B cell (primary cell): ENCODE results near the gene GAB3. TPM values are rescaled to one million over a fixed set of nuclear protein-coding genes. Genes with fewer than 3 reads are reported as not detected.

Experiments
- ATAC-seq: fragments of 200-7000 bp; cut with Tn5 transposase; one replicate; pipeline ENCODE4 v1.10.0; 2021; ENCODE audit warnings: low read depth, mild to moderate bottlenecking, moderate number of reproducible peaks, moderate library complexity
- CTCF ChIA-PET: fragments of 350-600 bp; sonication (Branson Sonifier 250); formaldehyde crosslinking; loops from one replicate; lab custom pipeline; 2021; ENCODE audit warnings: antibody characterized with exemption, inconsistent platforms; lab: Charles Lee
- POLR2A ChIA-PET: fragments of 350-600 bp; sonication (Branson Sonifier 250); formaldehyde crosslinking; loops from one replicate; lab custom pipeline; 2021; ENCODE audit warnings: antibody characterized with exemption; lab: Charles Lee
- DNase-seq: peaks from one replicate; pipeline ENCODE4 v3.0.0; 2013
- H2AFZ ChIP-seq: 2 replicates; pipeline ENCODE4 v1.6.1; 2012; ENCODE audit warnings: mild to moderate bottlenecking, low read depth, low read length; ENCODE audit not compliant: insufficient read depth, poor library complexity, severe bottlenecking
- H3K27ac ChIP-seq, 2 donors: 1 replicate in 1 of 2; 2 replicates in 1 of 2; pipeline ENCODE4 v1.5.1; 2012 to 2013; ENCODE audit warnings: low read length in 2 of 2, mild to moderate bottlenecking in 2 of 2, moderate library complexity in 1 of 2
- H3K27me3 ChIP-seq, 4 experiments: fragments of 200-600 bp in 1 of 4; sonication (generic) in 1 of 4; replicated peaks in 1 of 4; 1 replicate in 2 of 4; 2 replicates in 2 of 4; pipeline versions ENCODE4 v1.6.1 to v1.7.0; 2013 to 2016; ENCODE audit warnings: low read length in 3 of 4, mild to moderate bottlenecking in 2 of 4, mixed read lengths in 1 of 4, moderate library complexity in 1 of 4; ENCODE audit not compliant: insufficient read depth in 4 of 4, control insufficient read depth in 3 of 4; ENCODE audit errors: control extremely low read depth in 1 of 4
- H3K36me3 ChIP-seq, 2 experiments: replicated peaks in 1 of 2; 1 replicate in 1 of 2; 2 replicates in 1 of 2; pipeline versions ENCODE4 v1.6.1 to v1.7.1; 2013; ENCODE audit warnings: low read length in 1 of 2; ENCODE audit not compliant: insufficient read depth in 2 of 2, control insufficient read depth in 1 of 2; ENCODE audit errors: control extremely low read depth in 1 of 2, extremely low read depth in 1 of 2
- H3K4me1 ChIP-seq, 2 donors: fragments of 200-600 bp in 1 of 2; sonication (generic) in 1 of 2; 1 replicate in 1 of 2; 2 replicates in 1 of 2; pipeline versions ENCODE4 v1.5.1 to v1.6.1; 2013 to 2017; ENCODE audit warnings: low read length in 2 of 2; ENCODE audit not compliant: control insufficient read depth in 2 of 2, insufficient read depth in 2 of 2
- H3K4me2 ChIP-seq: replicated peaks from 2 replicates; pipeline ENCODE3; 2012; ENCODE audit warnings: mild to moderate bottlenecking, low read depth, low read length; ENCODE audit not compliant: poor library complexity, severe bottlenecking
- H3K4me3 ChIP-seq, 5 experiments: fragments of 200-600 bp in 1 of 5; sonication (generic) in 1 of 5; 1 replicate in 3 of 5; 2 replicates in 2 of 5; pipeline versions ENCODE4 v1.5.1 to v1.7.0; 2011 to 2016; ENCODE audit warnings: low read length in 4 of 5, mild to moderate bottlenecking in 4 of 5, low read depth in 2 of 5, control low read depth in 1 of 5, moderate library complexity in 1 of 5; ENCODE audit not compliant: insufficient read depth in 1 of 5; ENCODE audit errors: control extremely low read depth in 1 of 5, extremely low read depth in 1 of 5
- H3K79me2 ChIP-seq: fragments of 200-600 bp; sonication (generic); one replicate; pipeline ENCODE4 v1.6.0; 2016; ENCODE audit warnings: low read length; ENCODE audit not compliant: control insufficient read depth, insufficient read depth
- H3K9ac ChIP-seq: fragments of 200-600 bp; sonication (generic); 2 replicates; pipeline ENCODE4 v1.6.1; 2017; ENCODE audit warnings: mild to moderate bottlenecking, low read length, moderate library complexity
- H3K9me3 ChIP-seq, 3 donors: one replicate each; pipeline versions ENCODE4 v1.6.1 to v1.7.1; 2013; ENCODE audit warnings: low read length in 2 of 3; ENCODE audit not compliant: control insufficient read depth in 2 of 3, insufficient read depth in 1 of 3; ENCODE audit errors: control extremely low read depth in 1 of 3
- H4K20me1 ChIP-seq: 2 replicates; pipeline ENCODE4 v1.6.0; 2012; ENCODE audit warnings: mild to moderate bottlenecking, low read length; ENCODE audit not compliant: insufficient read depth, control insufficient read depth, poor library complexity, severe bottlenecking
- H3K27ac Mint-ChIP-seq: one replicate; pipeline ENCODE4 v1.8.0; 2021; ENCODE audit warnings: mixed read lengths
- H3K27me3 Mint-ChIP-seq: one replicate; pipeline ENCODE4 v1.8.0; 2021; ENCODE audit warnings: mixed read lengths
- H3K4me1 Mint-ChIP-seq: one replicate; pipeline ENCODE4 v1.8.0; 2021; ENCODE audit warnings: mixed read lengths
- H3K4me3 Mint-ChIP-seq: one replicate; pipeline ENCODE4 v1.8.0; 2021; ENCODE audit warnings: mixed read lengths
- H3K9me3 Mint-ChIP-seq: one replicate; pipeline ENCODE4 v1.8.0; 2022; ENCODE audit warnings: mixed read lengths; ENCODE audit not compliant: insufficient read depth
- CTCF ChIP-seq: fragments of 200-600 bp; IDR thresholded peaks from one replicate; pipeline ENCODE4 v1.8.0; 2022; ENCODE audit warnings: antibody characterized with exemption, mild to moderate bottlenecking
- EZH2 ChIP-seq: IDR thresholded peaks from 2 replicates; pipeline ENCODE4 v1.6.1; 2012; ENCODE audit warnings: borderline replicate concordance, low read depth, mild to moderate bottlenecking, moderate library complexity, low read length; ENCODE audit not compliant: insufficient read depth, poor library complexity, severe bottlenecking
- WGBS: methylation state at CpG from one replicate; pipeline ENCODE4 v1.1.5; 2013; ENCODE audit warnings: missing lambda C conversion rate; ENCODE audit not compliant: insufficient coverage; 5-methylcytosine and 5-hydroxymethylcytosine counted together
- intact Hi-C: fragments of 100-400 bp; cut with micrococcal nuclease; formaldehyde crosslinking; loops from one replicate; pipeline ENCODE4 v1.10.0; 2022
- polyA plus RNA-seq: library from polyadenylated mRNA; depleted of rRNA; stranded (reverse); fragments of >200 nt; gene quantifications from 2 replicates; pipeline ENCODE4 v1.2.3, GENCODE V29; 2012
- total RNA-seq, 2 donors: library from RNA; stranded (reverse); fragments of 120-200 nt in 1 of 2; gene quantifications; 1 replicate in 1 of 2; 2 replicates in 1 of 2; pipeline versions ENCODE4 v1.2.3 to v1.2.4, GENCODE V29; 2013 to 2022

The GAB3 gene
- total and polyA plus RNA-seq, 2 donors (not counting 1 experiment from before 2014, with no cell fraction given): 13.2 to 16.5 TPM

GRCh38 chrX:154779261-154779660, 28.4 kb upstream of the GAB3 start:
- intact Hi-C loops: no loop called here
- ChIA-PET POLR2A (no interaction called here), CTCF (no interaction called here)
- H3K9me3 Mint-ChIP-seq: no peaks in the 10 kb centered on the region
- H3K27me3 Mint-ChIP-seq: no peaks in the 10 kb centered on the region
- peaks cover 0 to 5% of the 10 kb centered on the region in 2 donors for H3K4me1 ChIP-seq
- H3K27me3 ChIP-seq: no peaks in the 10 kb centered on the region
- H2AFZ ChIP-seq: no peak overlapping the region
- H3K27ac Mint-ChIP-seq: no peak overlapping the region
- peaks cover 9% of the 10 kb centered on the region for H3K4me1 Mint-ChIP-seq
- H3K9me3 ChIP-seq: no peaks in the 10 kb centered on the region
- ATAC-seq: no peak
- TF ChIP-seq EZH2 (no peak), CTCF (no peak)
- no peaks in the 10 kb centered on the region for H3K79me2 ChIP-seq
- no peak overlapping the region for H3K4me3 ChIP-seq
- H3K4me3 Mint-ChIP-seq: no peak overlapping the region
- 100% methylated on average over 1 of the region's 4 CpGs for WGBS
- H3K27ac ChIP-seq: no peak overlapping the region
- no peak overlapping the region for H3K9ac ChIP-seq
- no peak for DNase-seq
- H3K4me2 ChIP-seq: no peak overlapping the region
- H4K20me1 ChIP-seq: no peaks in the 10 kb centered on the region
- H3K36me3 ChIP-seq: peaks cover 0 to 35% of the 10 kb centered on the region in 2 experiments

- intact Hi-C loops: no loop called here
- no peaks in the 10 kb centered on the region for H3K4me1 Mint-ChIP-seq
- Histone ChIP-seq H2AFZ (no peak overlapping the region), H3K9ac (no peak overlapping the region), H3K79me2 (no peaks in the 10 kb centered on the region), H3K4me2 (no peak overlapping the region), H3K4me1 (no peaks in the 10 kb centered on the region), H4K20me1 (no peaks in the 10 kb centered on the region), H3K27me3 (no peaks in the 10 kb centered on the region), H3K27ac (no peak overlapping the region), H3K9me3 (no peaks in the 10 kb centered on the region), H3K36me3 (peaks cover 0 to 50% of the 10 kb centered on the region in 2 experiments), H3K4me3 (no peak overlapping the region)
- no peaks in the 10 kb centered on the region for H3K9me3 Mint-ChIP-seq
- H3K27ac Mint-ChIP-seq: no peak overlapping the region
- no peak for ATAC-seq
- no peaks in the 10 kb centered on the region for H3K27me3 Mint-ChIP-seq
- TF ChIP-seq EZH2 (no peak), CTCF (no peak)
- no CpG with 5 or more reads among the region's 2 CpGs for WGBS
- DNase-seq: no peak
- ChIA-PET POLR2A (no interaction called here), CTCF (no interaction called here)
- H3K4me3 Mint-ChIP-seq: no peak overlapping the region
These were observed 25.9 kb upstream of the GAB3 start for GRCh38 chrX:154776753-154777152.
